Measurements from ENCODE around the gene NMRAL1. TPM values are rescaled to one million over a fixed set of nuclear protein-coding genes. Genes with fewer than 3 reads are reported as not detected.

The NMRAL1 gene
- polyA plus RNA-seq, 3 donors: 39.2 to 57.0 (median 49.4) TPM

GRCh38 chr16:4514606-4515005, 40.2 kb upstream of the NMRAL1 start:
- Mint-ChIP-seq H3K9me3 (peaks cover 0 to 1% (median 0%) of the 10 kb centered on the region in 7 donors), H3K36me3 (peaks cover 23 to 30% of the 10 kb centered on the region in 2 donors), H3K4me1 (peaks cover 76% of the 10 kb centered on the region), H3K4me3 (peak overlapping the region; percentile 63 to 81), H3K27me3 (ENCODE audit: low read depth in 3 of 3) (peaks cover 0 to 1% (median 0%) of the 10 kb centered on the region in 3 donors), H3K27ac (peak overlapping the region; percentile 89 to 96 (median 94))
- no peak for TF ChIP-seq CTCF (IDR thresholded peaks at IDR 0.05)
- Histone ChIP-seq H3K9me3 (replicated peaks in 1 of 2; ENCODE audit: control insufficient read depth in 1 of 2, insufficient read depth in 1 of 2, low read length in 2 of 2) (no peaks in the 10 kb centered on the region), H3K27me3 (ENCODE audit: control insufficient read depth in 2 of 2, insufficient read depth in 2 of 2, low read length in 2 of 2) (no peaks in the 10 kb centered on the region), H3K79me2 (ENCODE audit: insufficient read depth, low read length) (peaks cover 55% of the 10 kb centered on the region), H3K4me2 (replicated peaks; ENCODE audit: extremely low read depth, low read length, poor library complexity, severe bottlenecking) (peak overlapping the region; percentile 81), H2AFZ (ENCODE audit: insufficient read depth, low read depth, low read length, poor library complexity, severe bottlenecking) (peak overlapping the region; percentile 25), H3K4me3 (replicated peaks in 1 of 3; ENCODE audit: low read depth in 2 of 3, low read length in 3 of 3) (peak overlapping the region in 1 of 3 experiments; percentile 69), H4K20me1 (ENCODE audit: insufficient read depth, low read length) (no peaks in the 10 kb centered on the region), H3K27ac (ENCODE audit: low read depth in 1 of 2, low read length in 2 of 2) (peak overlapping the region; percentile 65 to 86), H3K4me1 (ENCODE audit: control insufficient read depth in 1 of 2, insufficient read depth in 2 of 2, low read length in 2 of 2) (peaks cover 79 to 83% of the 10 kb centered on the region in 2 donors), H3K36me3 (replicated peaks in 1 of 2; ENCODE audit: control insufficient read depth in 1 of 2, insufficient read depth in 2 of 2, low read length in 2 of 2) (peaks cover 19 to 24% of the 10 kb centered on the region in 2 donors), H3K9ac (ENCODE audit: insufficient read depth, low read length, poor library complexity, severe bottlenecking) (no peak overlapping the region)
- DNase-seq: no peak
- intact Hi-C loops (cut with micrococcal nuclease): loop anchor here in 1 of 2 donors (10.0 kb wide), 1 partner anchor 100 kb away; the partner anchor contains the start of gene UBALD1
- 0% methylated on average over 6 of the region's 7 CpGs for WGBS (ENCODE audit: insufficient coverage)

GRCh38 chr16:4513881-4514280, 39.5 kb upstream of the NMRAL1 start:
- no peaks in the 10 kb centered on the region for H4K20me1 ChIP-seq (ENCODE audit: insufficient read depth, low read length)
- H3K36me3 Mint-ChIP-seq: peaks cover 30 to 36% of the 10 kb centered on the region in 2 donors
- peak overlapping the region; percentile 65 to 86 for H3K27ac ChIP-seq (ENCODE audit: low read depth in 1 of 2, low read length in 2 of 2)
- H3K4me1 Mint-ChIP-seq: peaks cover 70% of the 10 kb centered on the region
- H3K27ac Mint-ChIP-seq: peak overlapping the region; percentile 72 to 96 (median 93)
- H3K4me3 ChIP-seq (replicated peaks in 1 of 3; ENCODE audit: low read depth in 2 of 3, low read length in 3 of 3): peak overlapping the region in 1 of 3 experiments; percentile 69
- peaks cover 51% of the 10 kb centered on the region for H3K79me2 ChIP-seq (ENCODE audit: insufficient read depth, low read length)
- WGBS (ENCODE audit: insufficient coverage): 90% methylated on average over 5 of the region's 7 CpGs
- peaks cover 0 to 1% (median 0%) of the 10 kb centered on the region in 7 donors for H3K9me3 Mint-ChIP-seq
- no peak for TF ChIP-seq CTCF (IDR thresholded peaks at IDR 0.05)
- no peaks in the 10 kb centered on the region for H3K27me3 ChIP-seq (ENCODE audit: control insufficient read depth in 2 of 2, insufficient read depth in 2 of 2, low read length in 2 of 2)
- intact Hi-C loops (cut with micrococcal nuclease): loop anchor here in 1 of 2 donors (10.0 kb wide), 1 partner anchor 101 kb away; the partner anchor contains the start of gene UBALD1
- peaks cover 0 to 1% (median 0%) of the 10 kb centered on the region in 3 donors for H3K27me3 Mint-ChIP-seq (ENCODE audit: low read depth in 3 of 3)
- no peaks in the 10 kb centered on the region for H3K9me3 ChIP-seq (replicated peaks in 1 of 2; ENCODE audit: control insufficient read depth in 1 of 2, insufficient read depth in 1 of 2, low read length in 2 of 2)
- no peak overlapping the region for H3K9ac ChIP-seq (ENCODE audit: insufficient read depth, low read length, poor library complexity, severe bottlenecking)
- no peak for DNase-seq
- peak overlapping the region; percentile 81 for H3K4me2 ChIP-seq (replicated peaks; ENCODE audit: extremely low read depth, low read length, poor library complexity, severe bottlenecking)
- peak overlapping the region in 1 of 2 donors; percentile 42 for H3K4me3 Mint-ChIP-seq
- peaks cover 74 to 77% of the 10 kb centered on the region in 2 donors for H3K4me1 ChIP-seq (ENCODE audit: control insufficient read depth in 1 of 2, insufficient read depth in 2 of 2, low read length in 2 of 2)
- peaks cover 26 to 31% of the 10 kb centered on the region in 2 donors for H3K36me3 ChIP-seq (replicated peaks in 1 of 2; ENCODE audit: control insufficient read depth in 1 of 2, insufficient read depth in 2 of 2, low read length in 2 of 2)
- H2AFZ ChIP-seq (ENCODE audit: insufficient read depth, low read depth, low read length, poor library complexity, severe bottlenecking): no peak overlapping the region

Data from CD14-positive monocyte (primary cell).